Activated naive CD4-positive, alpha-beta T cell treated with anti-CD3 and anti-CD28 coated beads for 36 hours (primary cell): Measurements from ENCODE around the gene KCTD16. TPM values are rescaled to one million over a fixed set of nuclear protein-coding genes. Genes with fewer than 3 reads are reported as not detected.

Experiments used
- CTCF ChIA-PET: fragments of 350-600 bp; sonication (Branson Sonifier 250); formaldehyde crosslinking; loops from one replicate; lab custom pipeline; 2021; ENCODE audit warnings: antibody characterized with exemption; lab: Charles Lee
- DNase-seq: peaks from one replicate; pipeline ENCODE4 v3.0.0-alpha.2; 2020
- H3K27ac Mint-ChIP-seq: one replicate; pipeline ENCODE4 v1.8.0; 2021; ENCODE audit warnings: mild to moderate bottlenecking, mixed read lengths
- H3K27me3 Mint-ChIP-seq: one replicate; pipeline ENCODE4 v1.8.0; 2021; ENCODE audit warnings: low read depth, mixed read lengths
- H3K36me3 Mint-ChIP-seq: one replicate; pipeline ENCODE4 v1.8.0; 2021; ENCODE audit warnings: low read depth, mixed read lengths
- H3K4me1 Mint-ChIP-seq: one replicate; pipeline ENCODE4 v1.8.0; 2021; ENCODE audit warnings: low read depth, mixed read lengths
- H3K4me3 Mint-ChIP-seq: one replicate; pipeline ENCODE4 v1.8.0; 2021; ENCODE audit warnings: mild to moderate bottlenecking, moderate library complexity, mixed read lengths
- H3K9me3 Mint-ChIP-seq: one replicate; pipeline ENCODE4 v1.8.0; 2021; ENCODE audit warnings: mixed read lengths
- intact Hi-C: fragments of 100-400 bp; cut with micrococcal nuclease; formaldehyde crosslinking; loops from one replicate; pipeline ENCODE4 v1.15.1; 2023
- total RNA-seq, 2 experiments: library from RNA; stranded (reverse); gene quantifications; one replicate each; pipeline ENCODE4 v1.2.3, GENCODE V29; 2021

KCTD16 gene
- total RNA-seq, 2 experiments from 2014 or later, result 0.27 to 0.29 TPM

GRCh38 chr5:144503123-144503522 lies 332.4 kb downstream of the KCTD16 start:
- Mint-ChIP-seq H3K27ac (no peak overlapping the region), H3K9me3 (peaks cover 8% of the 10 kb centered on the region), H3K4me1 (no peaks in the 10 kb centered on the region), H3K4me3 (no peak overlapping the region), H3K36me3 (no peaks in the 10 kb centered on the region), H3K27me3 (no peaks in the 10 kb centered on the region)
- DNase-seq, result no peak
- CTCF ChIA-PET, result interaction anchor here (0.9 kb wide), 1 partner anchor 189 kb away, joined by 3 read pairs; no protein-coding TSS in a partner anchor
- intact Hi-C loops, result no loop called here

- intact Hi-C loops, result no loop called here
- no peak for DNase-seq
- H3K27ac Mint-ChIP-seq, result no peak overlapping the region
- H3K27me3 Mint-ChIP-seq, result no peaks in the 10 kb centered on the region
- peaks cover 3% of the 10 kb centered on the region for H3K9me3 Mint-ChIP-seq
- CTCF ChIA-PET, result no interaction called here
- no peaks in the 10 kb centered on the region for H3K36me3 Mint-ChIP-seq
- H3K4me1 Mint-ChIP-seq, result no peaks in the 10 kb centered on the region
- no peak overlapping the region for H3K4me3 Mint-ChIP-seq
Observed at GRCh38 chr5:144504929-144505577, 334.4 kb downstream of the KCTD16 start.

GRCh38 chr5:144510845-144511579 lies 340.3 kb downstream of the KCTD16 start:
- H3K9me3 Mint-ChIP-seq, result peaks cover 7% of the 10 kb centered on the region
- CTCF ChIA-PET, result no interaction called here
- no peak overlapping the region for H3K4me3 Mint-ChIP-seq
- no peaks in the 10 kb centered on the region for H3K27me3 Mint-ChIP-seq
- no peaks in the 10 kb centered on the region for H3K4me1 Mint-ChIP-seq
- H3K27ac Mint-ChIP-seq, result no peak overlapping the region
- H3K36me3 Mint-ChIP-seq, result no peaks in the 10 kb centered on the region
- intact Hi-C loops, result no loop called here
- no peak for DNase-seq

GRCh38 chr5:144511580-144512072 lies 341.0 kb downstream of the KCTD16 start:
- Mint-ChIP-seq H3K4me3 (no peak overlapping the region), H3K36me3 (no peaks in the 10 kb centered on the region), H3K27ac (no peak overlapping the region), H3K4me1 (no peaks in the 10 kb centered on the region), H3K27me3 (no peaks in the 10 kb centered on the region), H3K9me3 (peaks cover 7% of the 10 kb centered on the region)
- DNase-seq, result no peak
- CTCF ChIA-PET, result no interaction called here
- intact Hi-C loops, result no loop called here

GRCh38 chr5:144522698-144523097 lies 352.0 kb downstream of the KCTD16 start:
- Mint-ChIP-seq H3K4me3 (no peak overlapping the region), H3K4me1 (no peaks in the 10 kb centered on the region), H3K9me3 (peaks cover 4% of the 10 kb centered on the region), H3K36me3 (no peaks in the 10 kb centered on the region), H3K27ac (no peak overlapping the region), H3K27me3 (no peaks in the 10 kb centered on the region)
- DNase-seq, result no peak
- intact Hi-C loops, result no loop called here
- CTCF ChIA-PET, result no interaction called here

- Mint-ChIP-seq H3K4me1 (no peaks in the 10 kb centered on the region), H3K9me3 (peaks cover 7% of the 10 kb centered on the region), H3K4me3 (no peak overlapping the region), H3K36me3 (no peaks in the 10 kb centered on the region), H3K27me3 (no peaks in the 10 kb centered on the region), H3K27ac (no peak overlapping the region)
- intact Hi-C loops, result no loop called here
- CTCF ChIA-PET, result no interaction called here
- no peak for DNase-seq
Observed at GRCh38 chr5:144525000-144525399, 354.3 kb downstream of the KCTD16 start.

GRCh38 chr5:144531188-144531587 lies 360.5 kb downstream of the KCTD16 start:
- no peak for DNase-seq
- Mint-ChIP-seq H3K4me3 (no peak overlapping the region), H3K9me3 (peaks cover 15% of the 10 kb centered on the region), H3K36me3 (no peaks in the 10 kb centered on the region), H3K4me1 (no peaks in the 10 kb centered on the region), H3K27me3 (no peaks in the 10 kb centered on the region), H3K27ac (no peak overlapping the region)
- intact Hi-C loops, result no loop called here
- CTCF ChIA-PET, result no interaction called here

Other genes with a start within 250 kb of the KCTD16 start
- gene YIPF5, start 214 bp upstream of the KCTD16 start, total RNA-seq, result 10 to 100 TPM; 31.2 to 33.3 TPM